Lung (tissue), 12 donors: ENCODE results near the gene NSFL1C. TPM values are rescaled to one million over a fixed set of nuclear protein-coding genes. Genes with fewer than 3 reads are reported as not detected.
A peak's percentile ranks its signal among the peaks of the same experiment; 100 is the strongest.

Experiments used
- ATAC-seq: fragments of 200-7000 bp; cut with Tn5 transposase; one replicate; pipeline ENCODE4 v1.9.1; 2020; ENCODE audit warnings: moderate number of reproducible peaks; ENCODE audit not compliant: insufficient read depth, low FRiP score
- DNase-seq, 3 donors: peaks; one replicate each; pipeline ENCODE4 v3.0.0-alpha.2; 2013 to 2017
- H3K27ac ChIP-seq, 2 donors: one replicate each; pipeline ENCODE4 v1.5.1; 2013; ENCODE audit warnings: mild to moderate bottlenecking in 2 of 2, moderate library complexity in 2 of 2, control low read depth in 1 of 2, inconsistent platforms in 1 of 2, low read depth in 1 of 2, low read length in 1 of 2
- H3K27me3 ChIP-seq, 3 donors: one replicate each; pipeline ENCODE4 v1.5.1; 2013; ENCODE audit warnings: low read length in 2 of 3; ENCODE audit not compliant: control insufficient read depth in 3 of 3, insufficient read depth in 3 of 3
- H3K36me3 ChIP-seq, 4 donors: one replicate each; pipeline ENCODE4 v1.5.1; 2013; ENCODE audit warnings: low read length in 4 of 4, mild to moderate bottlenecking in 1 of 4, moderate library complexity in 1 of 4; ENCODE audit not compliant: control insufficient read depth in 4 of 4, insufficient read depth in 4 of 4
- H3K4me1 ChIP-seq, 5 donors: one replicate each; pipeline ENCODE4 v1.5.1; 2013; ENCODE audit warnings: low read length in 5 of 5, mild to moderate bottlenecking in 2 of 5, moderate library complexity in 1 of 5; ENCODE audit not compliant: control insufficient read depth in 5 of 5, insufficient read depth in 5 of 5
- H3K4me3 ChIP-seq: one replicate; pipeline ENCODE4 v1.5.1; 2013; ENCODE audit warnings: mild to moderate bottlenecking, control low read depth, moderate library complexity
- H3K9ac ChIP-seq, 2 donors: one replicate each; pipeline ENCODE4 v1.5.1; 2013; ENCODE audit warnings: low read length in 2 of 2, control low read depth in 1 of 2; ENCODE audit not compliant: insufficient read depth in 1 of 2
- H3K9me3 ChIP-seq, 4 donors: one replicate each; pipeline ENCODE4 v1.5.1; 2013; ENCODE audit warnings: low read length in 3 of 4, mild to moderate bottlenecking in 1 of 4, moderate library complexity in 1 of 4; ENCODE audit not compliant: control insufficient read depth in 4 of 4, insufficient read depth in 3 of 4
- CTCF ChIP-seq: IDR thresholded peaks from 2 replicates; pipeline ENCODE4 v1.5.1; 2012; ENCODE audit warnings: mild to moderate bottlenecking; ENCODE audit errors: control extremely low read depth, extremely low read depth
- WGBS, 2 donors: extraction: QIAGEN DNeasy Blood & Tissue Kit; methylation state at CpG; one replicate each; pipeline ENCODE4 v1.1.7; 2013; 5-methylcytosine and 5-hydroxymethylcytosine counted together
- polyA plus RNA-seq, 2 donors: library from polyadenylated mRNA; stranded (reverse); fragments of 200-250 nt; gene quantifications; one replicate each; pipeline ENCODE4 v1.2.1, GENCODE V29; 2013
- total RNA-seq, 2 donors: library from RNA; depleted of rRNA in 1 of 2; stranded (reverse); fragments of >200 nt in 1 of 2; gene quantifications; one replicate each; pipeline ENCODE4 v1.2.1, GENCODE V29; 2014 to 2021
- donor health status: control.
- donor health status: control.
- donor health status: Bipolar disorder and iron deficiency.
- donor health status: healthy.
- donor health status: DM: yes; HTN: yes; CAD: no.

NSFL1C gene
- total and polyA plus RNA-seq, 4 donors = 39.0 to 84.8 (median 53.1) TPM

GRCh38 chr20:1491860-1492642 is 25.4 kb upstream of the NSFL1C start:
- TF ChIP-seq CTCF = no peak
- WGBS, 2 donors = 36% methylated on average over 2 of the region's 2 CpGs
- no peak for DNase-seq
- Histone ChIP-seq H3K4me1 (peaks cover 0 to 4% (median 0%) of the 10 kb centered on the region in 5 donors), H3K36me3 (no peaks in the 10 kb centered on the region), H3K4me3 (no peak overlapping the region), H3K9ac (no peak overlapping the region), H3K9me3 (peaks cover 0 to 2% (median under 1%) of the 10 kb centered on the region in 4 donors), H3K27ac (peak overlapping the region in 1 of 2 donors; percentile 55), H3K27me3 (peaks cover 0 to 7% (median 2%) of the 10 kb centered on the region in 3 donors)
- ATAC-seq = no peak

- no peak for TF ChIP-seq CTCF
- 18 to 42% methylated on average over 11 of the region's 11 CpGs for WGBS, 2 donors
- Histone ChIP-seq H3K4me1 (peaks cover 0 to 4% (median 0%) of the 10 kb centered on the region in 5 donors), H3K36me3 (no peaks in the 10 kb centered on the region), H3K27me3 (peaks cover 0 to 7% (median 2%) of the 10 kb centered on the region in 3 donors), H3K9me3 (peaks cover 0 to 2% (median 0%) of the 10 kb centered on the region in 4 donors), H3K4me3 (no peak within 1 kb of the TSS), H3K27ac (peak within 1 kb of the TSS in 1 of 2 donors; percentile 89), H3K9ac (no peak within 1 kb of the TSS)
- DNase-seq = peak; percentile 13 to 33 (median 19)
- peak; percentile 43 for ATAC-seq
Measured at GRCh38 chr20:1491281-1491840, 24.7 kb upstream of the NSFL1C start, which contains the start of gene SIRPB2. Gene SIRPB2, minus strand, starts transcription at chr20:1491420. Its CDS starts 61 bp downstream, at chr20:1491359.

- 40 to 64% methylated on average over 9 of the region's 9 CpGs for WGBS, 2 donors
- peaks cover 0 to 7% (median 2%) of the 10 kb centered on the region in 3 donors for H3K27me3 ChIP-seq
- H3K36me3 ChIP-seq = no peaks in the 10 kb centered on the region
- H3K27ac ChIP-seq = peak overlapping the region in 1 of 2 donors; percentile 89
- no peak overlapping the region for H3K9ac ChIP-seq
- H3K9me3 ChIP-seq = peaks cover 0 to 2% (median 0%) of the 10 kb centered on the region in 4 donors
- no peak overlapping the region for H3K4me3 ChIP-seq
- ATAC-seq (no peak), DNase-seq (no peak)
- H3K4me1 ChIP-seq = peaks cover 0 to 4% (median 0%) of the 10 kb centered on the region in 5 donors
- no peak for TF ChIP-seq CTCF
Measured at GRCh38 chr20:1490643-1491195, 24.1 kb upstream of the NSFL1C start.
